ENCODE data around the gene FADS2. TPM values are rescaled to one million over a fixed set of nuclear protein-coding genes. Genes with fewer than 3 reads are reported as not detected.

The FADS2 gene
- total and polyA plus RNA-seq, 10 of the 15 experiments (the other 5 are each of a cell fraction or from before 2014, with no cell fraction given): 3.3 to 313 (median 149) TPM

DNA sequence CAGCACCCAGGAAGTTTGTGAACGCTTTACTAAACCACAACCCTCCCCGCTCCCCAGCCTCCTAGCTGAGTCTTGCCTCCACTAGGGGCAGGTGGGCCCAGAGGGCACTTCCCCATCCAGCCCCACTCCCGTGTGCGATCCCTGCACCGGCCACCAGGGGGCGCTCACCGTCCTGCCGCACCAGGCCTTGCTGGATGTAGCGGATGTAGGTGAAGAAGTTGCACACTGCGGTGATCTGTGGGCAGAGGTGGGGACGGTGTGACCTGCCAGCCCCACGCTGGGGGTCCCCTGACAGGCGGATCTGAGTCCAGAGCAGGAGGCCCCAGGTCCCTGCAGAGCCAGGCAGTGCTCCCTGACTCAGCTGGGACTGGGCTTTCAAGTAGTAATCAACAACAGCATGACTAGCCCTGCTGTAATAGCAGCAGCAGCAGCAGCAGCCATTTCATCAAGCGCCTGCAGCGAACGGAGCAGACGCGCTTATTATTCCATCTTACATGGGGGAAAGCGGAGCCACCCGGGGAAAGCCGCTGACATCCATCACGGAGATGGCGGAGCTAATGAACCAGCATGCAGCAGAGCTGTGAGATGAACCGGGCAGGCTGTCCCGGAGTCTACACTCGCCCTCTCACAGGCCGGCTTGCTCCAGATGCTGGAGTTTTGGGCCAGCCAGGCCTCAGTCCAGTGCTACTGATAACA, 71.2 kb downstream of the FADS2 start (continued):
- TF ChIP-seq RAD21 (IDR thresholded peaks at IDR 0.05; ENCODE audit: insufficient read depth, low read depth, low read length) (peak; percentile 85), HDAC2 (IDR thresholded peaks at IDR 0.05) (no peak), TAF1 (IDR thresholded peaks at IDR 0.05; ENCODE audit: borderline replicate concordance, low read depth, low read length) (no peak), EGR1 (IDR thresholded peaks at IDR 0.05; ENCODE audit: borderline replicate concordance in 1 of 2, low read depth in 2 of 2, low read length in 2 of 2) (no peak), JUNB (IDR thresholded peaks at IDR 0.05) (no peak), PML (IDR thresholded peaks at IDR 0.05; ENCODE audit: low read length) (no peak), EED (IDR thresholded peaks at IDR 0.05; ENCODE audit: low read depth) (no peak), TCF12 (IDR thresholded peaks at IDR 0.05; ENCODE audit: low read depth, low read length) (0 out of 2 replicates have a peak, but pooled peaks have one; percentile 41), ASH2L (IDR thresholded peaks at IDR 0.05; ENCODE audit: borderline replicate concordance, low read depth) (no peak), YY1 (IDR thresholded peaks at IDR 0.05; ENCODE audit: low read depth, low read length) (peak; percentile 75; the same call in 1 of the 2 replicates), RFX5 (IDR thresholded peaks at IDR 0.05; ENCODE audit: low read depth, low read length) (no peak), YBX1 (IDR thresholded peaks at IDR 0.05) (no peak), MYB (IDR thresholded peaks at IDR 0.05; ENCODE audit: borderline replicate concordance, low read depth, low read length) (no peak), IRF4 (IDR thresholded peaks at IDR 0.05; ENCODE audit: low read depth, low read length) (peak; percentile 28; the same call in 1 of the 2 replicates), JUND (IDR thresholded peaks at IDR 0.05; ENCODE audit: low read depth, low read length) (no peak), STAT1 (conservative IDR thresholded peaks at IDR 0.05) (no peak), SMC3 (IDR thresholded peaks at IDR 0.05; ENCODE audit: borderline replicate concordance, low read length) (peak; percentile 99), RELA (IDR thresholded peaks at IDR 0.05; ENCODE audit: borderline replicate concordance, partially characterized antibody) (no peak), LARP7 (IDR thresholded peaks at IDR 0.05) (peak; percentile 53)
- TF ChIP-seq, protein P1, sequence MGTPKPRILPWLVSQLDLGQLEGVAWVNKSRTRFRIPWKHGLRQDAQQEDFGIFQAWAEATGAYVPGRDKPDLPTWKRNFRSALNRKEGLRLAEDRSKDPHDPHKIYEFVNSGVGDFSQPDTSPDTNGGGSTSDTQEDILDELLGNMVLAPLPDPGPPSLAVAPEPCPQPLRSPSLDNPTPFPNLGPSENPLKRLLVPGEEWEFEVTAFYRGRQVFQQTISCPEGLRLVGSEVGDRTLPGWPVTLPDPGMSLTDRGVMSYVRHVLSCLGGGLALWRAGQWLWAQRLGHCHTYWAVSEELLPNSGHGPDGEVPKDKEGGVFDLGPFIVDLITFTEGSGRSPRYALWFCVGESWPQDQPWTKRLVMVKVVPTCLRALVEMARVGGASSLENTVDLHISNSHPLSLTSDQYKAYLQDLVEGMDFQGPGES (IDR thresholded peaks at IDR 0.05): no peak
- TF ChIP-seq, protein P2, sequence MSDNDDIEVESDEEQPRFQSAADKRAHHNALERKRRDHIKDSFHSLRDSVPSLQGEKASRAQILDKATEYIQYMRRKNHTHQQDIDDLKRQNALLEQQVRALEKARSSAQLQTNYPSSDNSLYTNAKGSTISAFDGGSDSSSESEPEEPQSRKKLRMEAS (IDR thresholded peaks at IDR 0.05; ENCODE audit: low read depth, low read length): 0 out of 2 replicates have a peak, but pooled peaks have one; percentile 22
- TF ChIP-seq, protein P3, sequence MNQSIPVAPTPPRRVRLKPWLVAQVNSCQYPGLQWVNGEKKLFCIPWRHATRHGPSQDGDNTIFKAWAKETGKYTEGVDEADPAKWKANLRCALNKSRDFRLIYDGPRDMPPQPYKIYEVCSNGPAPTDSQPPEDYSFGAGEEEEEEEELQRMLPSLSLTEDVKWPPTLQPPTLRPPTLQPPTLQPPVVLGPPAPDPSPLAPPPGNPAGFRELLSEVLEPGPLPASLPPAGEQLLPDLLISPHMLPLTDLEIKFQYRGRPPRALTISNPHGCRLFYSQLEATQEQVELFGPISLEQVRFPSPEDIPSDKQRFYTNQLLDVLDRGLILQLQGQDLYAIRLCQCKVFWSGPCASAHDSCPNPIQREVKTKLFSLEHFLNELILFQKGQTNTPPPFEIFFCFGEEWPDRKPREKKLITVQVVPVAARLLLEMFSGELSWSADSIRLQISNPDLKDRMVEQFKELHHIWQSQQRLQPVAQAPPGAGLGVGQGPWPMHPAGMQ (IDR thresholded peaks at IDR 0.05; ENCODE audit: borderline replicate concordance): no peak
- TF ChIP-seq, protein P4, sequence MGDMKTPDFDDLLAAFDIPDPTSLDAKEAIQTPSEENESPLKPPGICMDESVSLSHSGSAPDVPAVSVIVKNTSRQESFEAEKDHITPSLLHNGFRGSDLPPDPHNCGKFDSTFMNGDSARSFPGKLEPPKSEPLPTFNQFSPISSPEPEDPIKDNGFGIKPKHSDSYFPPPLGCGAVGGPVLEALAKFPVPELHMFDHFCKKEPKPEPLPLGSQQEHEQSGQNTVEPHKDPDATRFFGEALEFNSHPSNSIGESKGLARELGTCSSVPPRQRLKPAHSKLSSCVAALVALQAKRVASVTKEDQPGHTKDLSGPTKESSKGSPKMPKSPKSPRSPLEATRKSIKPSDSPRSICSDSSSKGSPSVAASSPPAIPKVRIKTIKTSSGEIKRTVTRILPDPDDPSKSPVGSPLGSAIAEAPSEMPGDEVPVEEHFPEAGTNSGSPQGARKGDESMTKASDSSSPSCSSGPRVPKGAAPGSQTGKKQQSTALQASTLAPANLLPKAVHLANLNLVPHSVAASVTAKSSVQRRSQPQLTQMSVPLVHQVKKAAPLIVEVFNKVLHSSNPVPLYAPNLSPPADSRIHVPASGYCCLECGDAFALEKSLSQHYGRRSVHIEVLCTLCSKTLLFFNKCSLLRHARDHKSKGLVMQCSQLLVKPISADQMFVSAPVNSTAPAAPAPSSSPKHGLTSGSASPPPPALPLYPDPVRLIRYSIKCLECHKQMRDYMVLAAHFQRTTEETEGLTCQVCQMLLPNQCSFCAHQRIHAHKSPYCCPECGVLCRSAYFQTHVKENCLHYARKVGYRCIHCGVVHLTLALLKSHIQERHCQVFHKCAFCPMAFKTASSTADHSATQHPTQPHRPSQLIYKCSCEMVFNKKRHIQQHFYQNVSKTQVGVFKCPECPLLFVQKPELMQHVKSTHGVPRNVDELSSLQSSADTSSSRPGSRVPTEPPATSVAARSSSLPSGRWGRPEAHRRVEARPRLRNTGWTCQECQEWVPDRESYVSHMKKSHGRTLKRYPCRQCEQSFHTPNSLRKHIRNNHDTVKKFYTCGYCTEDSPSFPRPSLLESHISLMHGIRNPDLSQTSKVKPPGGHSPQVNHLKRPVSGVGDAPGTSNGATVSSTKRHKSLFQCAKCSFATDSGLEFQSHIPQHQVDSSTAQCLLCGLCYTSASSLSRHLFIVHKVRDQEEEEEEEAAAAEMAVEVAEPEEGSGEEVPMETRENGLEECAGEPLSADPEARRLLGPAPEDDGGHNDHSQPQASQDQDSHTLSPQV (IDR thresholded peaks at IDR 0.05): 0 out of 2 replicates have a peak, but pooled peaks have one; percentile 16
- TF ChIP-seq, protein P5, sequence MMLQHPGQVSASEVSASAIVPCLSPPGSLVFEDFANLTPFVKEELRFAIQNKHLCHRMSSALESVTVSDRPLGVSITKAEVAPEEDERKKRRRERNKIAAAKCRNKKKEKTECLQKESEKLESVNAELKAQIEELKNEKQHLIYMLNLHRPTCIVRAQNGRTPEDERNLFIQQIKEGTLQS (IDR thresholded peaks at IDR 0.05; ENCODE audit: borderline replicate concordance, extremely low read depth, low read depth, low read length): no peak

All from GM12878 (cell line).